ENCODE data around the gene OXTR. TPM values are rescaled to one million over a fixed set of nuclear protein-coding genes. Genes with fewer than 3 reads are reported as not detected.
"Not testable (repeated sequence)": the region's sequence is repeated elsewhere in the genome, so short reads cannot be mapped to it uniquely, and the experiment has no call there.

Gene OXTR
- total RNA-seq, 1 donor from 2014 or later: 1.0 TPM

DNA sequence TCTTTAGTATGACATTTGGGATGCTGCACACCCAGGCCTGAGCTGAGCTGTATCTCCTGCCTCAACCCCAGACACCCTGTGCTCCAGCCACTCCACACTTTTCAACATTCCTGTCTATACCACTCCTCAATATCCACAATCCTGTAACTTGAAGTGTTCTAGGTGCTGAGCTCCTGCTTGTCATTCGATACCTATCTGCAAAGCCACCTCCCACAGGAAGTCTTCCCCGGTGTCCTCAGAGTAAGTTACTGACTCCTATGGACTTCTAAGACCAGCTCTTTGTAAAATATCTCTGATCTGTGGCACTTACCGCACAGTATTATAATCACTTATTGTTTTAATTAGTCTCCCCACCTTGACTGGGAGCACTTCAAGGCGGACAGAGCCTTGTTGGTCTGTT is 37.0 kb downstream of the OXTR start:
- Mint-ChIP-seq H3K9me3 (no peaks in the 10 kb centered on the region), H3K4me3 (no peak overlapping the region), H3K27ac (no peak overlapping the region), H3K4me1 (ENCODE audit: low read depth) (no peaks in the 10 kb centered on the region), H3K36me3 (ENCODE audit: low read depth) (no peaks in the 10 kb centered on the region), H3K27me3 (ENCODE audit: insufficient read depth) (peaks cover 9% of the 10 kb centered on the region)
- no peak for DNase-seq (ENCODE audit: low spot score)
- intact Hi-C loops (cut with micrococcal nuclease): no loop called here

DNA sequence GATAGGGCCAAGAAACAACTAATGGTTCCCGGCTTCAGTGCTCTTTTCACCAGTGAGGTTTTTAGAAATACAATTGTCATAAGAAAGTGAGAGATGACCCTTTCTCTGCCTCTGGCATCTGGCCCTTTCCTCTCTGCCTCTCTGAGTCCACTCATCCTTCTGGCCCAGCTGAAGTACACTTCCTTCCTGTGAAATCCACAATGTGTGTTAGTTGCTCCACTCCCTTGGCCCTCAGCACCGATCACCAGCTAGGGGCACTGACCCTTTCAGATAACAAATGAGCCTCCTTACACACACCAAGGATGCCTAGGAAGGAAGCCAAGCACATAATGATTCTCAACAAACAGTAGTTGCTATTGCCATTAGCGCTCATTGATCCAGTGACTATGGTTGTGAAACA is 38.8 kb downstream of the OXTR start:
- no peaks in the 10 kb centered on the region for H3K36me3 Mint-ChIP-seq (ENCODE audit: low read depth)
- no peaks in the 10 kb centered on the region for H3K9me3 Mint-ChIP-seq
- intact Hi-C loops (cut with micrococcal nuclease): no loop called here
- peaks cover 5% of the 10 kb centered on the region for H3K27me3 Mint-ChIP-seq (ENCODE audit: insufficient read depth)
- DNase-seq (ENCODE audit: low spot score): no peak
- no peak overlapping the region for H3K4me3 Mint-ChIP-seq
- H3K27ac Mint-ChIP-seq: no peak overlapping the region
- H3K4me1 Mint-ChIP-seq (ENCODE audit: low read depth): no peaks in the 10 kb centered on the region

DNA sequence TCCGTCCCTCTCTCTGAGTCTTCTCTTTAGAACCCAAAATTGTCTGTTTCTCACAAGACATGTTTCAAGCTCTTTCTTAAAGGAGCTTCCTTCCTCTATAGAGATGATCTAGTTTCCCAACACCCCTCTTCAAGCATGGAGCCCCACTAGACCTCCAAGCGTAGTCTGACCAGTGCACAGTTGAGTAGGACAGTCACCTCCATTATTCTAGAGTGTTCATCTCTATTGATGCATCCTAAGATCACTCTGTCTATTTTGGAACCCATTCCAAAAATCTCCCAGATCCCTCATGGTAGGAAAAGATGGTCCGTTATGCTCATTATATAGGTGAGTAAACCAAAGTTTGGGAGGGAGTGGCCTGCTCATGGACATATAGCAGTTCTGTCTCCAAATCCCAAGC is 39.9 kb downstream of the OXTR start:
- no peak for DNase-seq (ENCODE audit: low spot score)
- Mint-ChIP-seq H3K4me1 (ENCODE audit: low read depth) (no peaks in the 10 kb centered on the region), H3K27me3 (ENCODE audit: insufficient read depth) (peaks cover 5% of the 10 kb centered on the region), H3K27ac (no peak overlapping the region), H3K9me3 (no peaks in the 10 kb centered on the region), H3K4me3 (no peak overlapping the region), H3K36me3 (ENCODE audit: low read depth) (no peaks in the 10 kb centered on the region)
- intact Hi-C loops (cut with micrococcal nuclease): no loop called here

DNA sequence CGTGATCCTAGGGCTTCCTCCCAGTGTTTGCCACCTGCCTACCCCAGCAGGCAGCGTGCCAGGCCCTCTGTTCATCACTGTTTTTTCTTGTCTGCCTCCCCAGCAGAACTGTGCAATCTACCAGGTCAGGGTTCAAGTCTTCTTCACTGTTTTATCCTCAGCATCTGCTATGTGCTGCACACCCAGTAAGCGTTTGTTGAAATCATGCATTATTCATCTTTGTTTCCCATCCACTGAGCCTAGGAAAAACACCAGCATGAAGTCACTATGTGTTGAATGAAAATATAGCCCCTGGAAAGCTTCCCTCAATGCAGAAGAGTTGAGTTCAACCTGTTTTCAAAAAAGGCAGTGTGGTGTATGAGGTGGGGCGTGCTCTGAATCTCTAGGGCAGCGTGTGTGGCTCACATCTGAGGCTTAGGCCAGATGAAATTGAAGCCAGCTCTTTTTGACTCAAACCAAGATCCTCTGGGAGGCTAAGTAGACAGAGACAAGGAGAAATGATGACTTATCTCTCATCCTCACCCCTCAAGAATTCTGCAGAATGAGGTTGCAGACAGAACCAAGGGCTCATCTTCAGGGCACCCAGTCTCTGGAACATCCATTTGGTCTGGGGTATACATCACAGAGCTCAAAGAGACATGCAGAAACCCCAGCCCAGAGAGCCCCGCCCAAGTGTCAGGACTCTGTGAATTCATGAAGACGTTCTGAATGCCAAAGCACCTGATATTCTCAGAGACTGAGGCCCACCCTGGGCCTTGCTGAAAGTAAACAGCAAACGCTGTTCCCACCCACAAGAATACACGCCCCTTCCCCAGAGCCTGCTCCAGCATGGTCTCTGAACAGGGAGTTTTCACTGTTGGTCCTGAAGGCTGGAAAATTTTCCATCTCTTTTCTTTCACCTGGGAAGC is 41.6 kb downstream of the OXTR start:
- H3K4me3 Mint-ChIP-seq: no peak overlapping the region
- peaks cover 5% of the 10 kb centered on the region for H3K27me3 Mint-ChIP-seq (ENCODE audit: insufficient read depth)
- no peaks in the 10 kb centered on the region for H3K36me3 Mint-ChIP-seq (ENCODE audit: low read depth)
- H3K9me3 Mint-ChIP-seq: no peaks in the 10 kb centered on the region
- intact Hi-C loops (cut with micrococcal nuclease): no loop called here
- no peaks in the 10 kb centered on the region for H3K4me1 Mint-ChIP-seq (ENCODE audit: low read depth)
- DNase-seq (ENCODE audit: low spot score): no peak
- H3K27ac Mint-ChIP-seq: no peak overlapping the region

DNA sequence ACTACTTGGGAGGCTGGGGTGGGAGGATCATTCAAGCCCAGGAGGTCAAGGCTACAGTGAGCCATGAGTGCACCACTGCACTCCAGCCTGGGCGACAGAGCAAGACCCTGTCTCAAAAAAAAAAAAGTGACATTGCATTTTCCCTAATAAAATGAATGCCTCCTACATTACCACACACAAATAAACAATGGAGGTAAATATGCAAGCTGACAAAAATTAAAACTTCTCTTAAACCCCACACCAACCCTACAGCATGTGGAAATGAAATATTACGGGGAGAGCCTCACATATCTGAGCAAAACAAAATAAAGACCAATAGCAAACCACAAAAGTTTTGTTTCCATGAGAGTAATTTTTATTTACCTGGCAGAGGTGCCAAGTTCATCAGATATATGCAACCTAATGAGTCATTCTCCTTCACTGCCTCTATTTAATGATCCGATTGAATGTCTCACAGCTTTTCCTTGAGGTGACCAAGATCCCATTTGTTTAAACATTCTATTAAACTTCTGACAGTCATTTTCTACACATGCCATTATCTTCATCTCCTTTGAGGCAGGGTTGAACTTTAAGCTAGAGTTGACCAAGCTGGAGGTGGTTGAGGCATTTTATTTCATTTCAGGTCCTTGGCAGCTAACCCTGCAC is 45.2 kb downstream of the OXTR start:
- intact Hi-C loops (cut with micrococcal nuclease): no loop called here
- H3K4me1 Mint-ChIP-seq (ENCODE audit: low read depth): no peaks in the 10 kb centered on the region

DNA sequence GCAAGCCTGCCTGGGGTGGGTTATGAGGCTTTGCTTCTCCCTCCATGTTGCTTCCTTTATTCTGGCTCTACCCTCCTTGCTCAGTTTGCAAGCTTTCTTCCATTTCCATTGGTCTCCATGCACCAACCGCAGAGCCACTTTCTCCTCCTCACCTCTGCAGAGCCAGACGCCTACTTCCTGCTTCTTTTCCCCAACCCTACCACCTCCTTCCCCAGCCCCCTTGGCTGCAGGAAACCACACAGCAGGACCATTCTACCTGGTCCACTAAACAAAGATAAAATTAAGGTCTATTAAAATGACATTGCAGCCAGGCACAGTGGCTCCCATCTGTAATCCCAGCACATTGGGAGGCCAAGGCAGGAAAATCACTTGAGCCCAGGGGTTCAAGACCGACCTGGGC is 45.8 kb downstream of the OXTR start:
- Mint-ChIP-seq H3K4me3 (no peak overlapping the region), H3K27me3 (ENCODE audit: insufficient read depth) (no peaks in the 10 kb centered on the region), H3K27ac (no peak overlapping the region), H3K4me1 (ENCODE audit: low read depth) (no peaks in the 10 kb centered on the region), H3K36me3 (ENCODE audit: low read depth) (no peaks in the 10 kb centered on the region), H3K9me3 (no peaks in the 10 kb centered on the region)
- no peak for DNase-seq (ENCODE audit: low spot score)
- intact Hi-C loops (cut with micrococcal nuclease): no loop called here

More for the DNA sequence above, 45.2 kb downstream of the OXTR start:
- Mint-ChIP-seq H3K9me3 (no peaks in the 10 kb centered on the region), H3K27me3 (ENCODE audit: insufficient read depth) (no peaks in the 10 kb centered on the region), H3K27ac (no peak overlapping the region), H3K4me3 (no peak overlapping the region), H3K36me3 (ENCODE audit: low read depth) (no peaks in the 10 kb centered on the region)
- no peak for DNase-seq (ENCODE audit: low spot score)

DNA sequence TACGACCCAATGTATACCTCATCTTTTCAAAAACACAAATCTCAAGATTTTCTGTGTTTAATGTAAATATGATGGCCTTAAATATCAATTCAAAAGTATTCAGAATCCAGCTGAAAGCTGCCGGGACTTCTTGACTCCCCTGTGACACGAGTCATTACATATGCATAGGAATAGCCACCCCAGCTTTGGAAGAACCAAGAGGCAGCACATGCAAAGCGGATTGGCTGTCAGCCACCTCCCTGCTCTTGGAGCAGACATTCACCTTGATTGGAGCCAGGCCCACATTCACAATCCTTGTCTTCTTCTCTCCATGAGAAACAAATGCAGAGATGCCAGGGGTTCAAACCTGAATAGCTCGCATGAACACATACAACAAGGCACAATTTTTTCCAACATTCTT is 46.6 kb downstream of the OXTR start:
- H3K9me3 Mint-ChIP-seq: no peaks in the 10 kb centered on the region
- DNase-seq (ENCODE audit: low spot score): no peak

DNA sequence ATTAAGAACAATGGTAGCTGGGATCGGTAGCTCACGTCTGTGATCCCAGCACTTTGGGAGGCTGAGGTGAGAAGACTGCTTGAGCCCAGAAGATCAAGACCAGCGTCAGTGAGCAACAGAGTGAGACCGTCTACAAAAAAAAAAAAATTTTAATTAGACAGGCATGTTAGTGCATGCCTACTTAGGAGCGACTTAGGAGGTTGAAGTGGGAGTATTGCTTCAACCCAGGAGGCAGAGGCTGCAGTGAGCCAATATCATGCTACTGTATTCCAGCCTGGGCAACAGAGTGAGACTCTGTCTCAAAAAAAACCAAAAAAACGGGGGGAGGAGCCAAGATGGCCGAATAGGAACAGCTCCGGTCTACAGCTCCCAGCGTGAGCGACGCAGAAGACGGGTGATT is 53.7 kb downstream of the OXTR start:
- intact Hi-C loops (cut with micrococcal nuclease); DNase-seq (ENCODE audit: low spot score); H3K4me3 Mint-ChIP-seq; H3K27ac Mint-ChIP-seq; H3K36me3 Mint-ChIP-seq (ENCODE audit: low read depth); H3K27me3 Mint-ChIP-seq (ENCODE audit: insufficient read depth); H3K4me1 Mint-ChIP-seq (ENCODE audit: low read depth); H3K9me3 Mint-ChIP-seq: not testable (repeated sequence)

More for the DNA sequence above, 46.6 kb downstream of the OXTR start:
- Mint-ChIP-seq H3K27me3 (ENCODE audit: insufficient read depth) (no peaks in the 10 kb centered on the region), H3K4me1 (ENCODE audit: low read depth) (no peaks in the 10 kb centered on the region), H3K4me3 (no peak overlapping the region), H3K36me3 (ENCODE audit: low read depth) (no peaks in the 10 kb centered on the region), H3K27ac (no peak overlapping the region)
- intact Hi-C loops (cut with micrococcal nuclease): no loop called here

DNA sequence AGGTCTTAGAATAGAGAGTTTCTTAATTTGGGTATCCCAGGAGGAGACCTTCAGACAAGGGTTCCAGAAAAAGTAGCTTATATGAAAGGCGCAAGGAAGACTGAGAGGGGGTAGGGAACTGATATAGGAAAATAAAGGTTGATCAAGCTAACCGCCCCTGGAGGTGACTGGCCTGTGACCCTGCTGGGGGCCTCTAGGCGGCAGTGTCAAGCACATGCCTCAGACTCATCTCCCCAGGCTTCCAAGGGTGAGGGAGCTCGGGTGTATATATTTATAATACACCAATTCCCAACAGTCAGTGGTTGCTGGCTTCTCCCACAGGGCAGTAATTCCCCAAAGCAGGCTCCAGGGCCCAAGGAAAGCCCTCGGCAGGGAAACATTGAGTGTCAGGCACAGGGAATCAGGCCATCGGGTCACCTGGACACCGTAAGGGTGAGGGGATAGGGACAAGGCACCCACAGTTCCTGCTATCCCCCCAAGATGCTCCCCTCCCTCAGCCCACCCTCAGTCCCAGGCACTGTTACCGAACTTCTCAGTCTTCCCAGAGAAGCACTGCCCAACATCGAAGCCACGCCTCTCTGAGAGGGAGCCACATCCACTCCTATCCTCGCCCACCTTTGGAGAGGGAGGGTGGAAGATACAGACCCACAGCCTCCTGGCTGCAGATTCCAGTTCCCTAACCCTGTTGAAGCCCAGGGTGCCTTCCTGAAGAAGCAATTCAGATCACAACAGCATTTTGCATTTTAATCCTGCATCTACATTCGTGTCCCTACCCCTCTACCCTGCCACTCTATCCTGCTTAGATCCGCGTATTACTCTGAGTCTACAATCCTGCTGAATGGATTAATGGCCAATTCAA is 55.3 kb downstream of the OXTR start:
- H3K4me1 Mint-ChIP-seq (ENCODE audit: low read depth): no peaks in the 10 kb centered on the region
- no peak overlapping the region for H3K4me3 Mint-ChIP-seq
- no peaks in the 10 kb centered on the region for H3K27me3 Mint-ChIP-seq (ENCODE audit: insufficient read depth)
- intact Hi-C loops (cut with micrococcal nuclease): no loop called here
- H3K27ac Mint-ChIP-seq: no peak overlapping the region
- no peaks in the 10 kb centered on the region for H3K36me3 Mint-ChIP-seq (ENCODE audit: low read depth)
- no peaks in the 10 kb centered on the region for H3K9me3 Mint-ChIP-seq
- no peak for DNase-seq (ENCODE audit: low spot score)

DNA sequence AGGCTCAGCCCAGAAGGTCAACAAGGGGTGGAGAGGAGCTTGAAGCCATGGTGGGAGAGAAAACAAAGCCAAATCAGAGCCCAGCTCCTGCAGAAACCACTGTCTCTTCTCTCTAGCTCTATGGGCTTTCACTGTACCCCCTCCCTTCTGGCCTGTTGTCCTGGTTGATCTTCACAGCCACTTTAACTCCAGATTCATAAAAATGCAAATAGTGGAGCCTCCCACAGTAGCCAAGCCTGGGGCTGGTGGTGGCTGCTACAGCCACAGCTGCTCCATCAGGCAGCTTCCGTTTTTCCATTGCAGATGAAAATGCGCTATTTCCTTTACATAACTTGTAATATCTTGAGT is 56.5 kb downstream of the OXTR start:
- no peaks in the 10 kb centered on the region for H3K27me3 Mint-ChIP-seq (ENCODE audit: insufficient read depth)

DNA sequence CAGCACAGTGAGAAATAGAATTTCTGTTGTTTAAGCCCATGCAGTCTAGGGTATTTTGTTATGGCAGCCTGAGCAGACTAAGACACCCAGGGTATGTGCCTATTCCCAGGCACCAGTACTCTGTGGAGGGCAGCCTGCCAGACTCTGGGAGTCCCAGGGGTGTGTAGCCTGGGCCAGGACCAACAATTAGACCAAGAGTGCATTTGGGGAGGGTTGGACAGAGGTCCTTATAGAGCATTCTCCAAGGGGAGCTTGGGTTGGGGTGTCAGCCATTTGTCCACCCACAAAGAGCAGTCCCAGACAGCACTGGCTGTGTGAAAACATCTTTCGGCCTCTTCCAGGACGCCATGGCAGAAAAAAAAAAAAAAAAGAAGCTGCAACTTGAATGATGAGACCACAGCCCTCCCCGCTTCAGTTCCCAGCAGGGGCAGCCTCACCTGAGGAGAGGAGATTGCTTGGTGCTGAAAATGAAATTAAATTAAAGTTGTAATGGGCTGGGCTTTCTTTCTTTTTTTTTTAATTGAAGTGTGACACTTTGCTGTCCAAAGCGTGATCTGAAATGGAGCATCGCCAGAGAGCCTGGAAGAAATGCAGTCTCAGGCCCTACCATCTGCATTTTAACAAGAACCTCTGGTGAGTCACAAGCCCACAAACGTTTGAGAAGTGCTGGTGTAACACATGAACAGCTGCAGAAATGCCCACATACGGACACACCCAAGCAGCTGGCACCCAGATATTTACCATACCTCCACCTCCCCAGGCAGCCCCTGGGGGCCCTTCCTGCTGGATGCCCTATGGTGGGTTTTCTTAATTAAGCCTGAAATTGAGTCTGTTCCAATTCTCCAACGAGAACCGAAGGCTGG is 57.1 kb downstream of the OXTR start:
- intact Hi-C loops (cut with micrococcal nuclease): no loop called here
- H3K27ac Mint-ChIP-seq: no peak overlapping the region
- no peaks in the 10 kb centered on the region for H3K36me3 Mint-ChIP-seq (ENCODE audit: low read depth)
- no peak overlapping the region for H3K4me3 Mint-ChIP-seq
- no peaks in the 10 kb centered on the region for H3K9me3 Mint-ChIP-seq
- DNase-seq (ENCODE audit: low spot score): no peak
- no peaks in the 10 kb centered on the region for H3K4me1 Mint-ChIP-seq (ENCODE audit: low read depth)
- H3K27me3 Mint-ChIP-seq (ENCODE audit: insufficient read depth): no peaks in the 10 kb centered on the region

More for the DNA sequence above, 56.5 kb downstream of the OXTR start:
- no peak overlapping the region for H3K27ac Mint-ChIP-seq
- H3K9me3 Mint-ChIP-seq: no peaks in the 10 kb centered on the region
- intact Hi-C loops (cut with micrococcal nuclease): no loop called here
- no peak for DNase-seq (ENCODE audit: low spot score)
- H3K36me3 Mint-ChIP-seq (ENCODE audit: low read depth): no peaks in the 10 kb centered on the region
- no peak overlapping the region for H3K4me3 Mint-ChIP-seq
- H3K4me1 Mint-ChIP-seq (ENCODE audit: low read depth): no peaks in the 10 kb centered on the region

DNA sequence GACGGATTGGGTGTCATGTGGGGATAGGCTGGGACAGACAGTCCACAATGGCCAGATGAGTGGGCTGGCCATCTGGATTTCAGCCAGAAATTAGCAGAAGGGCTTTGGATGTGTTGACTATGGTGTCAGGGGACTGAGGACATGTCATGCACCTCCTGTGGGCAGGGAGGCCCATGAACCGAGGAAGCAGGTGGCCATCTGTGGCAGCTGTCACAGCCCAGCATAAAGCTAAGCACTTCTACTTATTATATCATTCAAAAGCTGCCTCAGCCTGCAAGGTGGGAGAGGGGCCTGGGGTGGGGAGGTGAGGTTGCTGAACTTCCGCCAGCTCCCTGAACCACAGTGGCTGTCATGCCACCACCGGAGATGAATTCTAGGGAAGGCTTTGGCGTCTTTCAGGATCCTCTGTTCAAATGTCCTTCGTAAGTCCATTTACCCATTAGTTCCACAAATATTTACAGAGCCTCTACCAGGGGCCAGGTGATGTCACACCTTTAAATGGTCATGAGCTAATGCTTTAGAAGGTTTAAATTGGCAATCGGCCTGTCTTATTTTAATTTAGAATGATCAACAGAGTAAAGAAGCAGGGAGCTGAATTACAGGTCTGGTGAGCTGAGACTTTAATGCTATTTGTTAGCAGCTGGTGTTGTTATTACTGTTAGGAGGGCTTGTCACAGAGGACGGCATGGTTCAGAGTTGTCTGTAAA is 59.5 kb downstream of the OXTR start:
- Mint-ChIP-seq H3K27me3 (ENCODE audit: insufficient read depth) (no peaks in the 10 kb centered on the region), H3K27ac (no peak overlapping the region), H3K4me1 (ENCODE audit: low read depth) (no peaks in the 10 kb centered on the region), H3K36me3 (ENCODE audit: low read depth) (no peaks in the 10 kb centered on the region), H3K4me3 (no peak overlapping the region), H3K9me3 (peaks cover 3% of the 10 kb centered on the region)
- intact Hi-C loops (cut with micrococcal nuclease): no loop called here
- no peak for DNase-seq (ENCODE audit: low spot score)
